Fibroblast of mammary gland (primary cell): ENCODE measurements around the gene PLEKHF1.

Experiments
- DNase-seq: peaks from one replicate; pipeline ENCODE4 v3.0.0-alpha.2; 2010; ENCODE audit warnings: low read depth
- H3K4me3 ChIP-seq: 2 replicates; pipeline ENCODE4 v1.5.1; 2011; ENCODE audit warnings: low read depth, mild to moderate bottlenecking, low read length, moderate library complexity; ENCODE audit not compliant: control insufficient read depth
- TF ChIP-seq, protein P1 (sequence below): conservative IDR thresholded peaks from 2 replicates; pipeline ENCODE4 v1.5.1; 2011; ENCODE audit warnings: low read depth, low read length, inconsistent platforms; ENCODE audit not compliant: control insufficient read depth, insufficient read depth

Gene PLEKHF1

DNA sequence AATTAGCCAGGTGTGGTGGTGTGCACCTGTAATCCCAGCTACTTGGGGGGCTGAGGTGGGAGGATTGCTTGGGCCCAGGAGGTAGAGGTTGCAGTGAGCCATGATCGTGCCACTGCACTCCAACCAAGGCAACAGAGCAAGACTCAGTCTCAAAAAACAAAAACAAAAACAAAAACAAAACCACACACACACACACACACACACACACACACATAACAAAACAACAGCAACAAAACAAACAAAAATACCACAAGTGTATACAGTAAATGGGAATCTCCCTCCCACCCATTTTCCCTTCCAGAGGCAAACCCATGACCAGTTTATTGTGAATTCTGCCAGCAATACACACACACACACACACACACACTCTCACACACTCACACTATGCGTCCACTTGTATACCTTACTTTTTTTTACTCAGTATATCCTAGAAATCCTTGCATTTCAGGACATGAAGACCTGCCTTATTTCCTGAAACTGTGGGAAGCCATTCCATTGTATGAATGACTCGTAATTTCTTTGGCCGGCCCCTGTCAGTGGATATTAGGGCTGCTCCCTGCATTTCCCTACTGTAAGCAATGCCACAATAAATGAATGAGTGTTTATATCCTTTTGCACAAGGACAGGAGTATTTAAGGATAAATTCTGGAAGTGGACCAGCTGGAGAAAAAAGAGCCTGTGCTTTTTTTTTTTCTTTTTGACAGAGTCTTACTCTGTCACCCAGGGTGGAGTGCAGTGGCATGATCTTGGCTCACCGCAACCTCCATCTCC lies 6.9 kb upstream of the PLEKHF1 start:
- TF ChIP-seq, protein P1, sequence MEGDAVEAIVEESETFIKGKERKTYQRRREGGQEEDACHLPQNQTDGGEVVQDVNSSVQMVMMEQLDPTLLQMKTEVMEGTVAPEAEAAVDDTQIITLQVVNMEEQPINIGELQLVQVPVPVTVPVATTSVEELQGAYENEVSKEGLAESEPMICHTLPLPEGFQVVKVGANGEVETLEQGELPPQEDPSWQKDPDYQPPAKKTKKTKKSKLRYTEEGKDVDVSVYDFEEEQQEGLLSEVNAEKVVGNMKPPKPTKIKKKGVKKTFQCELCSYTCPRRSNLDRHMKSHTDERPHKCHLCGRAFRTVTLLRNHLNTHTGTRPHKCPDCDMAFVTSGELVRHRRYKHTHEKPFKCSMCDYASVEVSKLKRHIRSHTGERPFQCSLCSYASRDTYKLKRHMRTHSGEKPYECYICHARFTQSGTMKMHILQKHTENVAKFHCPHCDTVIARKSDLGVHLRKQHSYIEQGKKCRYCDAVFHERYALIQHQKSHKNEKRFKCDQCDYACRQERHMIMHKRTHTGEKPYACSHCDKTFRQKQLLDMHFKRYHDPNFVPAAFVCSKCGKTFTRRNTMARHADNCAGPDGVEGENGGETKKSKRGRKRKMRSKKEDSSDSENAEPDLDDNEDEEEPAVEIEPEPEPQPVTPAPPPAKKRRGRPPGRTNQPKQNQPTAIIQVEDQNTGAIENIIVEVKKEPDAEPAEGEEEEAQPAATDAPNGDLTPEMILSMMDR = no peak
- no peak overlapping the region for H3K4me3 ChIP-seq
- no peak for DNase-seq

DNA sequence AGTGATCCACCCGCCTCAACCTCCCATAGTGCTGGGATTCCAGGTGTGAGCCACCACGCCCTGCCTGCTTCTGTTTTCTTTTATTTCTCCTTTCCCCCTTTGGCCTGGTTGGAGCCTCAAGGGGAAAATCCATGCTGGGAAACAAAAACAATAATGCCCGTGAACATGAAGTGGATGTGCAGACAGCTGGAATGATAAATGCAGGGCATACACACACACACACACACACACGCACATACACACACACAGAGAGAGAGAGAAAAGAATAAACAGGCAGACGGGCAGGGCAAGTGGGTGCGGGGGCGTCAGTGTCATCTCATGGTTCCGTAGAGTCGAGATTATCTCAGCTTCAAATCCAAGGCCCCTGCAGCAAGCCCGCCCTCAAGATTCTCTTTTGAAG lies 4.4 kb upstream of the PLEKHF1 start:
- TF ChIP-seq, protein P1 = no peak
- peak; percentile 60 for DNase-seq

DNA sequence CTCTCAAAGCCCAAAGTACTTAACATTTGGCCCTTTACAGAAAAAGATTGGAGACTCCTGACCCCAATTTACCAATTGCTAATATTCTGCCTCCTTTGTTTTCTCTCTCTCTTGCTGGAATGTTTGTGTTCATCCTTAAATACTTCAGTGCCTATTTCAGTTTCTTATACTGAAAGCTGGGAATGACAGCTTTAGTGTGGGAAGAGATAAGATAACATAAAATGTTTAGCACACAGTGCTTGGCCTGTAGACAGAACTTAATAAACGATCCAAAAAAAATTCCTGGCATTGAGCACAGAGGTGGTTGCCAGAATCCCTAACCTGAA lies 3.0 kb upstream of the PLEKHF1 start:
- DNase-seq = no peak
- peak overlapping the region; percentile 15 for H3K4me3 ChIP-seq
- TF ChIP-seq, protein P1 = no peak

More for the DNA sequence above, 4.4 kb upstream of the PLEKHF1 start:
- no peak overlapping the region for H3K4me3 ChIP-seq

DNA sequence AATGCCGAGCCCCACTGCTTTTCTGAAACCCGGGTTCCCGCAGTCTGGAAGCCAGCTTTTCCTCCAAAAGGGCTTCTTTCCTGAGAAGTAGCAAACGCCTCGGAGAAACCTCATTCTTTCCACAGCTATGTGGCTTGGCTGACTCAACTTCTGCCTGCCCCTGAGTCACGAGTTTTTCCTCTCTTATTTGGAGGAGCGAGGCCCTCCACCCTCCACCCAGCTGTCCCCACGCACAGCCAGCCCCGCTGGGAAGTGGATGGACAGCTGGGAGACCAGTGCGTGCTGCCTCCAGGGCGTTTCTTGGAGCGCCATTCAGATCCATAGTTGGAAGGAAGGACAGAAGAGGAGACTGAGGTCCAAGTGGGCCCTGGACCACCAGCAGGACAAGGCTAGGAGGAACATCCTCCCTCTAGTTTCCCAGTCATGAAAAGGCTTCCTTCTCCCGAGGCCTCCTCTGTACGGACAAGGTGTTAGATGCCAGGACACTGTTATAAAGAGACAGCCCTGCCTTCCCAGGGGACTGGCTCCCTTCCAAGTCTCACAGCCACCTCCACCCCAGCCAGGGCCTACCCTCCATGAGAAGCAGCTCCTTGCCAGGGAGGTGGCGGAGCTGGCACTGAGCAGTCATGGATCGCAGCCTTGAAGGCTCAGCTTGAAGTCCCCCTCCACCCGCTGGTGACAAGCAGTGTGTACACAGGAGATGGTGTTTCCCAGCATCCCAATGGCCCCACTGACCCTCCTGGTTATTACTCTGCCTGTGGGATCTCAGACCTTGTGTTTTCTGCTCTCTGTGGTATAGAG lies 2.5 kb upstream of the PLEKHF1 start:
- no peak overlapping the region for H3K4me3 ChIP-seq
- DNase-seq = peak; percentile 94
- TF ChIP-seq, protein P1 = no peak

GRCh38 chr19:29663861-29664752 lies 1.2 kb upstream of the PLEKHF1 start:
- no peak overlapping the region for H3K4me3 ChIP-seq
- TF ChIP-seq, protein P1 = no peak
- DNase-seq = no peak

DNA sequence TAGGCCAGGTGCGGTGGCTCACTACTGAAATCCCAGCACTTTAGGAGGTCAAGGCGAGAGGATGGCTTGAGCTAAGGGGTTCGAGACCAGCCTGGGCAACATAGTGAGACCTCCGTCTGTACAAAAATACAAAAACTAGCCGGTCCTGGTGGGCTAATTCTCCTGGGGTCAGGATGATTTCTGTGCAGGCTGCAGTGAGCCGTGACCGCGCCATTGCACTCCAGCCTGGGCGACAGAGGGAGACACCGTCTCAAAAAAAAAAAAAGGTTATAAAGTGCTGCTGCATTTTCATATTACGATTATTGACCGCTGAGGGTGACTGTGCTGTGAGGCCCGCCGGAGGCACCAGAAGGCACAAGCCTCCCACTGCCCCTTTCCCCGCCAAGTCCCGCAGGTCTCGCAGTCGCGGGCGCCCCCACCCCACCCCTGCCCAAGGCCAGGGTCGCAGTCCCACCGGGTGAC lies 477 bp upstream of the PLEKHF1 start:
- DNase-seq = no peak
- TF ChIP-seq, protein P1 = no peak
- peak overlapping the region; percentile 34 for H3K4me3 ChIP-seq
